BLaER1 treated with 17β-estradiol and CSF1 and Interleukin-3, amounts not matched to agents 10 nM and 100 nM (cell line): ENCODE results near the gene TMEM17.

ENCODE experiments used
- H3K27ac ChIP-seq, 11 experiments: shearing (Covaris generic); formaldehyde crosslinking; 2 replicates each; pipeline ENCODE4 v1.8.1; 2022
- H3K27me3 ChIP-seq, 11 experiments: shearing (Covaris generic); formaldehyde crosslinking; 2 replicates each; pipeline ENCODE4 v1.8.1; 2022
- H3K36me3 ChIP-seq, 11 experiments: shearing (Covaris generic); formaldehyde crosslinking; 2 replicates each; pipeline ENCODE4 v1.8.1; 2022
- H3K4me1 ChIP-seq, 10 experiments: shearing (Covaris generic); formaldehyde crosslinking; 2 replicates each; pipeline ENCODE4 v1.8.1; 2022
- H3K4me2 ChIP-seq, 11 experiments: shearing (Covaris generic); formaldehyde crosslinking; 2 replicates each; pipeline ENCODE4 v1.8.1; 2022
- H3K4me3 ChIP-seq, 10 experiments: shearing (Covaris generic); formaldehyde crosslinking; 2 replicates each; pipeline ENCODE4 v1.8.1; 2022
- H3K9ac ChIP-seq, 11 experiments: shearing (Covaris generic); formaldehyde crosslinking; 2 replicates each; pipeline ENCODE4 v1.8.1; 2022
- H3K9me3 ChIP-seq, 11 experiments: shearing (Covaris generic); formaldehyde crosslinking; replicated peaks in 1 of 11; 2 replicates each; pipeline ENCODE4 v1.8.1; 2022
- H4K20me1 ChIP-seq, 11 experiments: shearing (Covaris generic); formaldehyde crosslinking; 2 replicates each; pipeline ENCODE4 v1.8.1; 2022
- Cebpa-rat ChIP-seq, 11 experiments: shearing (Covaris generic); IDR thresholded peaks; 2 replicates each; pipeline ENCODE4 v1.8.1; 2022

Gene TMEM17

GRCh38 chr2:62478093-62478580, 27.9 kb downstream of the TMEM17 start:
- no peaks in the 10 kb centered on the region for H3K9me3 ChIP-seq
- H3K9ac ChIP-seq = no peak overlapping the region
- H4K20me1 ChIP-seq = no peaks in the 10 kb centered on the region
- H3K4me3 ChIP-seq = no peak overlapping the region
- H3K4me2 ChIP-seq = peak overlapping the region; percentile 1 to 50 (median 14); a peak in 13 of 22 replicates
- peaks cover 12 to 26% (median 22%) of the 10 kb centered on the region in 10 experiments for H3K4me1 ChIP-seq
- TF ChIP-seq Cebpa-rat (IDR thresholded peaks at IDR 0.05) = no peak
- peaks cover 0 to 6% (median 0%) of the 10 kb centered on the region in 11 experiments; a peak in 1 of 22 replicates for H3K27me3 ChIP-seq
- H3K36me3 ChIP-seq = no peaks in the 10 kb centered on the region
- peak overlapping the region in 5 of 11 experiments; percentile 4 to 46 (median 19); a peak in 6 of 22 replicates for H3K27ac ChIP-seq

GRCh38 chr2:62477573-62477972, 28.4 kb downstream of the TMEM17 start:
- Histone ChIP-seq H4K20me1 (no peaks in the 10 kb centered on the region), H3K36me3 (no peaks in the 10 kb centered on the region), H3K9me3 (no peaks in the 10 kb centered on the region), H3K4me3 (no peak overlapping the region), H3K27me3 (peaks cover 0 to 6% (median 0%) of the 10 kb centered on the region in 11 experiments; a peak in 1 of 22 replicates), H3K4me1 (peaks cover 12 to 26% (median 22%) of the 10 kb centered on the region in 10 experiments), H3K27ac (peak overlapping the region in 5 of 11 experiments; percentile 4 to 46 (median 19); a peak in 5 of 22 replicates), H3K9ac (no peak overlapping the region), H3K4me2 (peak overlapping the region in 9 of 11 experiments; percentile 1 to 50 (median 18); a peak in 11 of 22 replicates)
- TF ChIP-seq Cebpa-rat (IDR thresholded peaks at IDR 0.05) = no peak

GRCh38 chr2:62475172-62476011, 30.6 kb downstream of the TMEM17 start:
- Histone ChIP-seq H3K4me3 (no peak overlapping the region), H3K4me2 (peak overlapping the region in 10 of 11 experiments; percentile 13 to 55 (median 44); a peak in 18 of 22 replicates), H3K9ac (peak overlapping the region in 1 of 11 experiments; percentile 21; a peak in 1 of 22 replicates), H4K20me1 (no peaks in the 10 kb centered on the region), H3K36me3 (no peaks in the 10 kb centered on the region), H3K27me3 (peaks cover 0 to 6% (median 0%) of the 10 kb centered on the region in 11 experiments; a peak in 1 of 22 replicates), H3K9me3 (no peaks in the 10 kb centered on the region), H3K4me1 (peaks cover 12 to 26% (median 22%) of the 10 kb centered on the region in 10 experiments), H3K27ac (no peak overlapping the region)
- TF ChIP-seq Cebpa-rat (IDR thresholded peaks at IDR 0.05) = no peak

- Histone ChIP-seq H3K36me3 (no peaks in the 10 kb centered on the region), H3K27ac (no peak overlapping the region), H3K9ac (no peak overlapping the region), H3K27me3 (peaks cover 0 to 6% (median 0%) of the 10 kb centered on the region in 11 experiments; a peak in 1 of 22 replicates), H3K9me3 (no peaks in the 10 kb centered on the region), H3K4me2 (no peak overlapping the region), H3K4me1 (peaks cover 12 to 26% (median 22%) of the 10 kb centered on the region in 10 experiments), H4K20me1 (no peaks in the 10 kb centered on the region), H3K4me3 (no peak overlapping the region)
- TF ChIP-seq Cebpa-rat (IDR thresholded peaks at IDR 0.05) = no peak
These were observed 31.8 kb downstream of the TMEM17 start for GRCh38 chr2:62474176-62474575.

- Histone ChIP-seq H3K9me3 (no peaks in the 10 kb centered on the region), H3K27me3 (peaks cover 0 to 6% (median 0%) of the 10 kb centered on the region in 11 experiments; a peak in 1 of 22 replicates), H3K36me3 (no peaks in the 10 kb centered on the region), H3K27ac (no peak overlapping the region), H4K20me1 (no peaks in the 10 kb centered on the region), H3K4me1 (peaks cover 9 to 25% (median 21%) of the 10 kb centered on the region in 10 experiments), H3K9ac (no peak overlapping the region), H3K4me2 (peak overlapping the region in 1 of 11 experiments; percentile 28; a peak in 1 of 22 replicates), H3K4me3 (no peak overlapping the region)
- no peak for TF ChIP-seq Cebpa-rat (IDR thresholded peaks at IDR 0.05)
These were observed 32.7 kb downstream of the TMEM17 start for GRCh38 chr2:62473246-62473827.

- no peak overlapping the region for H3K4me3 ChIP-seq
- no peaks in the 10 kb centered on the region for H3K36me3 ChIP-seq
- H3K4me1 ChIP-seq = peaks cover 0 to 16% (median 14%) of the 10 kb centered on the region in 10 experiments; a peak in 16 of 20 replicates
- no peak for TF ChIP-seq Cebpa-rat (IDR thresholded peaks at IDR 0.05)
- no peaks in the 10 kb centered on the region for H3K9me3 ChIP-seq
- no peak overlapping the region for H3K9ac ChIP-seq
- H4K20me1 ChIP-seq = no peaks in the 10 kb centered on the region
- no peak overlapping the region for H3K27ac ChIP-seq
- peaks cover 0 to 6% (median 0%) of the 10 kb centered on the region in 11 experiments; a peak in 1 of 22 replicates for H3K27me3 ChIP-seq
- H3K4me2 ChIP-seq = no peak overlapping the region
These were observed 33.7 kb downstream of the TMEM17 start for GRCh38 chr2:62472312-62472711.

- Histone ChIP-seq H3K27ac (no peak overlapping the region), H3K4me1 (peaks cover 0 to 16% (median 14%) of the 10 kb centered on the region in 10 experiments; a peak in 16 of 20 replicates), H4K20me1 (no peaks in the 10 kb centered on the region), H3K4me2 (no peak overlapping the region), H3K9me3 (no peaks in the 10 kb centered on the region), H3K4me3 (no peak overlapping the region), H3K36me3 (no peaks in the 10 kb centered on the region), H3K27me3 (peaks cover 0 to 6% (median 0%) of the 10 kb centered on the region in 11 experiments; a peak in 1 of 22 replicates), H3K9ac (no peak overlapping the region)
- TF ChIP-seq Cebpa-rat (IDR thresholded peaks at IDR 0.05) = no peak
These were observed 34.2 kb downstream of the TMEM17 start for GRCh38 chr2:62471816-62472215.

- Histone ChIP-seq H3K27me3 (peaks cover 0 to 6% (median 0%) of the 10 kb centered on the region in 11 experiments; a peak in 1 of 22 replicates), H3K9me3 (no peaks in the 10 kb centered on the region), H4K20me1 (no peaks in the 10 kb centered on the region), H3K27ac (no peak overlapping the region), H3K4me3 (no peak overlapping the region), H3K4me1 (peaks cover 0 to 16% (median 14%) of the 10 kb centered on the region in 10 experiments; a peak in 16 of 20 replicates), H3K9ac (no peak overlapping the region), H3K36me3 (no peaks in the 10 kb centered on the region), H3K4me2 (no peak overlapping the region)
- TF ChIP-seq Cebpa-rat (IDR thresholded peaks at IDR 0.05) = no peak
These were observed 34.6 kb downstream of the TMEM17 start for GRCh38 chr2:62471404-62471803.

- H3K27me3 ChIP-seq = no peaks in the 10 kb centered on the region
- no peaks in the 10 kb centered on the region for H3K36me3 ChIP-seq
- no peaks in the 10 kb centered on the region for H4K20me1 ChIP-seq
- no peak overlapping the region for H3K4me2 ChIP-seq
- no peak overlapping the region for H3K27ac ChIP-seq
- H3K9me3 ChIP-seq = no peaks in the 10 kb centered on the region
- no peak overlapping the region for H3K4me3 ChIP-seq
- no peak overlapping the region for H3K9ac ChIP-seq
- no peak for TF ChIP-seq Cebpa-rat (IDR thresholded peaks at IDR 0.05)
- H3K4me1 ChIP-seq = no peaks in the 10 kb centered on the region
These were observed 36.4 kb downstream of the TMEM17 start for GRCh38 chr2:62469548-62469947.
